ENCODE measurements around the gene INCA1.

DNA sequence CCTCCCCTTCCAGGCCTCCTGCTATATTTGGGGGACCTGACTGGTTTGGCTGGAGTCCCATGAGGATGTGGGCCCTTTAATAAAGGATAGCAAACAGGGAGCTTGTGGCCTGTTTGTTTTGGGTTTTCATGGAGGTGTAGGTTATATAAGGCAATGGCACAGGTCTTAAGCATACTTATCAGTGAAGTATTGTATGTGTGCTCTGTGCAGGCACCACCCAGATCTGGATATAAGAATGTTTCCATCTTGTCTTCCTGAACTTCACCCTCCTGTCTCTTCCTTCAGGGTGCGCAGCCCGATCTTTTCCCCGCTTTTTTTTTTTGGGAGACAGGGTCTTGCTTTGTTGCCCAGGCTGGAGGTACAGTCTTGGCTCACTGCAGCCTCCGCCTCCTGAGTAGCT is 27.3 kb upstream of the INCA1 start:
- TF ChIP-seq, protein P1, sequence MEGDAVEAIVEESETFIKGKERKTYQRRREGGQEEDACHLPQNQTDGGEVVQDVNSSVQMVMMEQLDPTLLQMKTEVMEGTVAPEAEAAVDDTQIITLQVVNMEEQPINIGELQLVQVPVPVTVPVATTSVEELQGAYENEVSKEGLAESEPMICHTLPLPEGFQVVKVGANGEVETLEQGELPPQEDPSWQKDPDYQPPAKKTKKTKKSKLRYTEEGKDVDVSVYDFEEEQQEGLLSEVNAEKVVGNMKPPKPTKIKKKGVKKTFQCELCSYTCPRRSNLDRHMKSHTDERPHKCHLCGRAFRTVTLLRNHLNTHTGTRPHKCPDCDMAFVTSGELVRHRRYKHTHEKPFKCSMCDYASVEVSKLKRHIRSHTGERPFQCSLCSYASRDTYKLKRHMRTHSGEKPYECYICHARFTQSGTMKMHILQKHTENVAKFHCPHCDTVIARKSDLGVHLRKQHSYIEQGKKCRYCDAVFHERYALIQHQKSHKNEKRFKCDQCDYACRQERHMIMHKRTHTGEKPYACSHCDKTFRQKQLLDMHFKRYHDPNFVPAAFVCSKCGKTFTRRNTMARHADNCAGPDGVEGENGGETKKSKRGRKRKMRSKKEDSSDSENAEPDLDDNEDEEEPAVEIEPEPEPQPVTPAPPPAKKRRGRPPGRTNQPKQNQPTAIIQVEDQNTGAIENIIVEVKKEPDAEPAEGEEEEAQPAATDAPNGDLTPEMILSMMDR (IDR thresholded peaks at IDR 0.05), result no peak
- no peak for TF ChIP-seq POLR2A (IDR thresholded peaks at IDR 0.05)

All from testis (tissue), 2 donors.